ENCODE measurements around the gene NEUROD2. TPM values are rescaled to one million over a fixed set of nuclear protein-coding genes. Genes with fewer than 3 reads are reported as not detected.

The NEUROD2 gene
- total and polyA plus RNA-seq, 2 of the 8 experiments (the other 6 are each of a cell fraction or from before 2014, with no cell fraction given), result not detected

DNA sequence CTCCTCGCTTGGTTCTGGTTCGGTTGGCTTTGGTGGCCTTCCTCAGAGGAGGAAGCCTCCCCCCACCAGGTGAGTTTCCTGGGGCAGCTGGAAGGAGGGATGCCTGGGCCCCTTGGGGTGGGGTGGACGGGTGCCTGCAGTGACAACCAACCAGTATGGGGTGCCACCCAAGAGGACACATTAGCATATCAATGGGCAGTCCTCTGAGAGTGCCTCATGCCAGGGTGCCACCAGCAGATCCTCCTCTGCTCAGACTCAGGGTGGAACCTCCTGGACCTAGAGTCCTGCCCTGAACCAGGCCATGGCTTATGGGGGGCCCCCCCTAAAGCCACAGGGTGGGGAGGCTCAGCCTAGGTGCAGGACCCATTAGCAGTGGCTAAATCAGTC lies 21.8 kb upstream of the NEUROD2 start (continued):
- TF ChIP-seq, protein P1, sequence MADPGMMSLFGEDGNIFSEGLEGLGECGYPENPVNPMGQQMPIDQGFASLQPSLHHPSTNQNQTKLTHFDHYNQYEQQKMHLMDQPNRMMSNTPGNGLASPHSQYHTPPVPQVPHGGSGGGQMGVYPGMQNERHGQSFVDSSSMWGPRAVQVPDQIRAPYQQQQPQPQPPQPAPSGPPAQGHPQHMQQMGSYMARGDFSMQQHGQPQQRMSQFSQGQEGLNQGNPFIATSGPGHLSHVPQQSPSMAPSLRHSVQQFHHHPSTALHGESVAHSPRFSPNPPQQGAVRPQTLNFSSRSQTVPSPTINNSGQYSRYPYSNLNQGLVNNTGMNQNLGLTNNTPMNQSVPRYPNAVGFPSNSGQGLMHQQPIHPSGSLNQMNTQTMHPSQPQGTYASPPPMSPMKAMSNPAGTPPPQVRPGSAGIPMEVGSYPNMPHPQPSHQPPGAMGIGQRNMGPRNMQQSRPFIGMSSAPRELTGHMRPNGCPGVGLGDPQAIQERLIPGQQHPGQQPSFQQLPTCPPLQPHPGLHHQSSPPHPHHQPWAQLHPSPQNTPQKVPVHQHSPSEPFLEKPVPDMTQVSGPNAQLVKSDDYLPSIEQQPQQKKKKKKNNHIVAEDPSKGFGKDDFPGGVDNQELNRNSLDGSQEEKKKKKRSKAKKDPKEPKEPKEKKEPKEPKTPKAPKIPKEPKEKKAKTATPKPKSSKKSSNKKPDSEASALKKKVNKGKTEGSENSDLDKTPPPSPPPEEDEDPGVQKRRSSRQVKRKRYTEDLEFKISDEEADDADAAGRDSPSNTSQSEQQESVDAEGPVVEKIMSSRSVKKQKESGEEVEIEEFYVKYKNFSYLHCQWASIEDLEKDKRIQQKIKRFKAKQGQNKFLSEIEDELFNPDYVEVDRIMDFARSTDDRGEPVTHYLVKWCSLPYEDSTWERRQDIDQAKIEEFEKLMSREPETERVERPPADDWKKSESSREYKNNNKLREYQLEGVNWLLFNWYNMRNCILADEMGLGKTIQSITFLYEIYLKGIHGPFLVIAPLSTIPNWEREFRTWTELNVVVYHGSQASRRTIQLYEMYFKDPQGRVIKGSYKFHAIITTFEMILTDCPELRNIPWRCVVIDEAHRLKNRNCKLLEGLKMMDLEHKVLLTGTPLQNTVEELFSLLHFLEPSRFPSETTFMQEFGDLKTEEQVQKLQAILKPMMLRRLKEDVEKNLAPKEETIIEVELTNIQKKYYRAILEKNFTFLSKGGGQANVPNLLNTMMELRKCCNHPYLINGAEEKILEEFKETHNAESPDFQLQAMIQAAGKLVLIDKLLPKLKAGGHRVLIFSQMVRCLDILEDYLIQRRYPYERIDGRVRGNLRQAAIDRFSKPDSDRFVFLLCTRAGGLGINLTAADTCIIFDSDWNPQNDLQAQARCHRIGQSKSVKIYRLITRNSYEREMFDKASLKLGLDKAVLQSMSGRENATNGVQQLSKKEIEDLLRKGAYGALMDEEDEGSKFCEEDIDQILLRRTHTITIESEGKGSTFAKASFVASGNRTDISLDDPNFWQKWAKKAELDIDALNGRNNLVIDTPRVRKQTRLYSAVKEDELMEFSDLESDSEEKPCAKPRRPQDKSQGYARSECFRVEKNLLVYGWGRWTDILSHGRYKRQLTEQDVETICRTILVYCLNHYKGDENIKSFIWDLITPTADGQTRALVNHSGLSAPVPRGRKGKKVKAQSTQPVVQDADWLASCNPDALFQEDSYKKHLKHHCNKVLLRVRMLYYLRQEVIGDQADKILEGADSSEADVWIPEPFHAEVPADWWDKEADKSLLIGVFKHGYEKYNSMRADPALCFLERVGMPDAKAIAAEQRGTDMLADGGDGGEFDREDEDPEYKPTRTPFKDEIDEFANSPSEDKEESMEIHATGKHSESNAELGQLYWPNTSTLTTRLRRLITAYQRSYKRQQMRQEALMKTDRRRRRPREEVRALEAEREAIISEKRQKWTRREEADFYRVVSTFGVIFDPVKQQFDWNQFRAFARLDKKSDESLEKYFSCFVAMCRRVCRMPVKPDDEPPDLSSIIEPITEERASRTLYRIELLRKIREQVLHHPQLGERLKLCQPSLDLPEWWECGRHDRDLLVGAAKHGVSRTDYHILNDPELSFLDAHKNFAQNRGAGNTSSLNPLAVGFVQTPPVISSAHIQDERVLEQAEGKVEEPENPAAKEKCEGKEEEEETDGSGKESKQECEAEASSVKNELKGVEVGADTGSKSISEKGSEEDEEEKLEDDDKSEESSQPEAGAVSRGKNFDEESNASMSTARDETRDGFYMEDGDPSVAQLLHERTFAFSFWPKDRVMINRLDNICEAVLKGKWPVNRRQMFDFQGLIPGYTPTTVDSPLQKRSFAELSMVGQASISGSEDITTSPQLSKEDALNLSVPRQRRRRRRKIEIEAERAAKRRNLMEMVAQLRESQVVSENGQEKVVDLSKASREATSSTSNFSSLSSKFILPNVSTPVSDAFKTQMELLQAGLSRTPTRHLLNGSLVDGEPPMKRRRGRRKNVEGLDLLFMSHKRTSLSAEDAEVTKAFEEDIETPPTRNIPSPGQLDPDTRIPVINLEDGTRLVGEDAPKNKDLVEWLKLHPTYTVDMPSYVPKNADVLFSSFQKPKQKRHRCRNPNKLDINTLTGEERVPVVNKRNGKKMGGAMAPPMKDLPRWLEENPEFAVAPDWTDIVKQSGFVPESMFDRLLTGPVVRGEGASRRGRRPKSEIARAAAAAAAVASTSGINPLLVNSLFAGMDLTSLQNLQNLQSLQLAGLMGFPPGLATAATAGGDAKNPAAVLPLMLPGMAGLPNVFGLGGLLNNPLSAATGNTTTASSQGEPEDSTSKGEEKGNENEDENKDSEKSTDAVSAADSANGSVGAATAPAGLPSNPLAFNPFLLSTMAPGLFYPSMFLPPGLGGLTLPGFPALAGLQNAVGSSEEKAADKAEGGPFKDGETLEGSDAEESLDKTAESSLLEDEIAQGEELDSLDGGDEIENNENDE (IDR thresholded peaks at IDR 0.05; ENCODE audit: insufficient replicate concordance, low read length), result no peak
- no peak for TF ChIP-seq GTF2F1 (IDR thresholded peaks at IDR 0.05; ENCODE audit: borderline replicate concordance, low read depth, low read length)
